WERI-Rb-1 (cell line): ENCODE results near the gene HNMT.

Source experiments
- DNase-seq: peaks from one replicate; pipeline ENCODE4 v3.0.0-alpha.2; 2020
- H3K27ac ChIP-seq: fragments of 250-450 bp; sonication (Bioruptor Pico); 2 replicates; pipeline ENCODE4 v1.5.1; 2020; ENCODE audit warnings: mild to moderate bottlenecking, moderate library complexity
- H3K27me3 ChIP-seq: fragments of 250-450 bp; sonication (Bioruptor Pico); 2 replicates; pipeline ENCODE4 v1.5.1; 2021; ENCODE audit warnings: mild to moderate bottlenecking, low read depth, moderate library complexity; ENCODE audit not compliant: insufficient read depth, severe bottlenecking
- H3K36me3 ChIP-seq: fragments of 250-450 bp; sonication (Bioruptor Pico); 2 replicates; pipeline ENCODE4 v1.5.1; 2020; ENCODE audit warnings: mild to moderate bottlenecking, moderate library complexity
- H3K4me3 ChIP-seq: 2 replicates; pipeline ENCODE4 v1.5.1; 2011; ENCODE audit warnings: low read depth, mild to moderate bottlenecking, control low read depth, low read length
- H3K9me3 ChIP-seq: fragments of 250-450 bp; sonication (Bioruptor Pico); 2 replicates; pipeline ENCODE4 v1.5.1; 2021; ENCODE audit warnings: mild to moderate bottlenecking, moderate library complexity; ENCODE audit not compliant: severe bottlenecking
- TF ChIP-seq, protein P1 (sequence below): IDR thresholded peaks from 2 replicates; pipeline ENCODE4 v1.5.1; 2011; ENCODE audit warnings: low read depth, mild to moderate bottlenecking, control low read depth, inconsistent platforms, low read length

The HNMT gene

DNA sequence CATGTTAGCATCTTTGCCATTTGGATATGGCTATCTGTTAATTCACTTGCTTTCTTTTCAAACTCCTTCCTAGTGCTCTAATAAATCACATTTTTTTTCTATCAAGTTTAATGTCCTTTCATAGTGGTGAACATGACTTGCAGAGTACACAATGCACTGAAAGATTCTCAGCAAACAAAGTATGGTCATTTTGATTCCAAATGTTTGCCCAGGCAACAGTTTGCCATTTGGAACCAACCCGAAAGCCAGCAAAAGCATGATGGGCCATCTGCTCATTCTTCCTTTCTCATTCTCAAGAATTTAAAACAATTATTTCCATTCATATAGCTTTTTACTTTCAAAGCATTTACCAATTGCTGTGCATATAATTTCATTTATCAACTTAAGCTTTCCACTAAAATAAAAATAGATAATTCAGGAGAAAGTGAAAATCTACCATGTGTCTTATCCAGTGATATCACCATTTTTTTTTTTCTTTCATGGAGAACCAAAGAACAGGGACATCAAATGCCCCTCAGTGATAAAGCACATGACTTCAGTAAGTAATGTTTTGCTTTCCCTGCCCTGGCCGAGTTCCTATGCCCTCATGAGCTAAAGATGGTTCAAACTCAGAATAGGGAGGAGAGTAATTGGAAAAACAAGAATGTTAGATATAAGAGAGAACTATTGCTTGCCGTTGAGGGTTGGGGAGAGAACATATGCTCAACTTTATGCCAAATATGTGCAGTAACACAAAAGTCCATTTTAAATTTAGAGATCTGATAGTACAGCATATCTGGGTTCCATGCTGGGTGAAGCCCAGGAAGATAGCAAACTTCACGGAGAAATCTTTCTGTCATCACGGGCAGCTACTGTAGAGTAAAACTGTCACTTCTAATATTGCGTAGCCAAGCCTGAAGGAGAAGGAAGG is 62.1 kb downstream of the HNMT start:
- no peaks in the 10 kb centered on the region for H3K36me3 ChIP-seq
- no peak for DNase-seq
- H3K27ac ChIP-seq: no peak overlapping the region
- TF ChIP-seq, protein P1, sequence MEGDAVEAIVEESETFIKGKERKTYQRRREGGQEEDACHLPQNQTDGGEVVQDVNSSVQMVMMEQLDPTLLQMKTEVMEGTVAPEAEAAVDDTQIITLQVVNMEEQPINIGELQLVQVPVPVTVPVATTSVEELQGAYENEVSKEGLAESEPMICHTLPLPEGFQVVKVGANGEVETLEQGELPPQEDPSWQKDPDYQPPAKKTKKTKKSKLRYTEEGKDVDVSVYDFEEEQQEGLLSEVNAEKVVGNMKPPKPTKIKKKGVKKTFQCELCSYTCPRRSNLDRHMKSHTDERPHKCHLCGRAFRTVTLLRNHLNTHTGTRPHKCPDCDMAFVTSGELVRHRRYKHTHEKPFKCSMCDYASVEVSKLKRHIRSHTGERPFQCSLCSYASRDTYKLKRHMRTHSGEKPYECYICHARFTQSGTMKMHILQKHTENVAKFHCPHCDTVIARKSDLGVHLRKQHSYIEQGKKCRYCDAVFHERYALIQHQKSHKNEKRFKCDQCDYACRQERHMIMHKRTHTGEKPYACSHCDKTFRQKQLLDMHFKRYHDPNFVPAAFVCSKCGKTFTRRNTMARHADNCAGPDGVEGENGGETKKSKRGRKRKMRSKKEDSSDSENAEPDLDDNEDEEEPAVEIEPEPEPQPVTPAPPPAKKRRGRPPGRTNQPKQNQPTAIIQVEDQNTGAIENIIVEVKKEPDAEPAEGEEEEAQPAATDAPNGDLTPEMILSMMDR: no peak
- no peak overlapping the region for H3K4me3 ChIP-seq
- H3K9me3 ChIP-seq: no peaks in the 10 kb centered on the region
- H3K27me3 ChIP-seq: no peaks in the 10 kb centered on the region

DNA sequence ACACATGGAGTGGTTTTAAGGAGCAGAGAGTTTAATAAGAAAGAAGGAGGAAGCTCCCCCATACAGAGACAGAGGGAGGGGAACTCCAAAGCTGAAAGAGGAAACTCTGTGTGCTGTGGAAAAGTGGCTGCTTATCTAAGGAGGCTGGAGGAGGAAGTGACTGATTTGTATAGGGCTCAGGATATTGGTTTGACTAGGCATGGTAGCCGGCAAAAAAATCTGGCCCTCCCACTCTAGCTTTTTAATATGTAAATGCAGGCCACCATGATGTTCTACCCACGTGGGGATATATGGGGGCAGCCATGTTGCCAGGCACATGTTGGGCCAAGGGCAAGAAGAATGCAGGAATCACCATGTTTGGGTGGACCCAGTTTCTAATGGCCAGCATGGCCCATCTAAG is 64.3 kb downstream of the HNMT start:
- Histone ChIP-seq H3K9me3 (no peaks in the 10 kb centered on the region), H3K27ac (no peak overlapping the region), H3K27me3 (no peaks in the 10 kb centered on the region), H3K4me3 (no peak overlapping the region), H3K36me3 (no peaks in the 10 kb centered on the region)
- DNase-seq: no peak
- TF ChIP-seq, protein P1: no peak

DNA sequence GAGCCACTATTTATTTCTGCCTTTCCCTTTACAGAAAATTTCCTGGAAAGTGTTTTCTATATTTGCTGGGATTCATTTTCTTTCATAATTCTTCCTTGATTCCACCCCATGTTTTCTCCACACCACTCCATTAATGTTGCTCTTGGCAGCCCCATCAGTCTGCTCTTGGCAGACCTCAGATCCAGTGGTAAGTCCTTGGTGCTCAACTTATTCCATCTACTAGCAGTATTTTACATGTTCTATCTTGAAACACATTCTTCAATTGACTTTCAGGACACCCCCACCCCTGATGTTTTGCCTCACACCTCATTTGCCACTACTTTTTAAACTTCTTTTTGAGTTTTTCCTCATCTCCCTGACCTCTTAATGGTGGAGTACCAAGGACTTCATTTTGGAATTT is 65.0 kb downstream of the HNMT start:
- Histone ChIP-seq H3K27ac (no peak overlapping the region), H3K36me3 (no peaks in the 10 kb centered on the region), H3K27me3 (no peaks in the 10 kb centered on the region), H3K4me3 (no peak overlapping the region), H3K9me3 (no peaks in the 10 kb centered on the region)
- no peak for DNase-seq
- TF ChIP-seq, protein P1: no peak

DNA sequence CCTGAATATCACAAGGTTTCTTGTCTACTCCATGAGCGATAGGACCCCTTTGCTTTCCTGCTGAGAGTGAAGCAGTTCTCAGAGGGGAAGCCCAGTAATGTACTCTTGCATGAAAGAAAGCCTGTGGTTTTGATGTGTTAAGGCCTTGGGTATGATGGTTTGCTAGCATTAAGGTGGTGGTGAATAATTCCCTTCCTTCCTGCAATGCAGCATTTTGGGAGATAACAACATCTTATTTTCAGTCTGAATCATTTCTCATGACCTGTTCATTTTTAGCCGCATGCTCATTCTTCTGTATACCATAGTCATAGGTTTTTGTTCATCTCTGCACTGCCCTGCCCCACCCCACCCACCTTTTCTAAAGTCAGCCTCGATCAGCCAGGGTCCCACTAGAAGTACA is 66.2 kb downstream of the HNMT start:
- TF ChIP-seq, protein P1: no peak

DNA sequence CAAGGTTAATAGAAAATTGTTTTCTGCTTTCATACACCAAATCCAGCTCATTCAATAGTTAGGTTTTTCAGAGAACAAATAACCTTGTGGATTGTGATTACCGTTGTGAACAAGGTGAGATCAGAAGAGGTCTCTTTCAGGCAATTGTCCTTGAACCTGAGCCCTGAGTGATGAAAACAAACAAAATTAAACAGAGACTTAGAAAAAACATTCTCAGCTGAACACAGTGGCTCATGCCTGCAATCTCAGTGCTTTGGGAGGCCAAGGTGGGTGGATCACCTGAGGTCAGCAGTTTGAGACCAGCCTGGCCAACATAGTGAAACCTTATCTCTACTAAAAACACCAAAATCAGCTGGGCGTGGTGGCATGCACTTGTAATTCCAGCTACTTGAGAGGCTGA is 68.1 kb downstream of the HNMT start:
- TF ChIP-seq, protein P1: no peak
- no peaks in the 10 kb centered on the region for H3K9me3 ChIP-seq
- H3K4me3 ChIP-seq: no peak overlapping the region
- no peak overlapping the region for H3K27ac ChIP-seq
- H3K27me3 ChIP-seq: no peaks in the 10 kb centered on the region
- no peaks in the 10 kb centered on the region for H3K36me3 ChIP-seq
- DNase-seq: no peak

More for the DNA sequence above, 66.2 kb downstream of the HNMT start:
- no peaks in the 10 kb centered on the region for H3K27me3 ChIP-seq
- H3K4me3 ChIP-seq: no peak overlapping the region
- H3K27ac ChIP-seq: no peak overlapping the region
- no peaks in the 10 kb centered on the region for H3K9me3 ChIP-seq
- DNase-seq: no peak
- H3K36me3 ChIP-seq: no peaks in the 10 kb centered on the region

DNA sequence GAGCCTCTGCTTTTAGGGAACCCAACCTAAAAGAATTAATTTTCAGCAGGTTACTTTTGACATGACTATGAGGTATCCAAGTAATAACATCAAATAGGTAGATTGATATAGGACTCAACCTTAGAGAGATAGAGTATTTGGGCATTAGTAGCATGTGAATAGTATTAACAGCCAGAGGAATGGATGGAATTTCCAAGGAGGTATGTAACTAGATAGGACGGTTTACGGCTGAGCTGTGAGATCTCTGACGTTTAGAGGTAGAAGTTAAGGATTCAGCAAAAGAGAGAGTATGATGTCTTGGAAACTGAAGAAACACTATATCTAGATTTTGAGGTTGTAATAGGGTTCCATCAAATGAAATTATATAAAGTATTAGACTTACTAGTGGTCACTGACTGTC is 70.3 kb downstream of the HNMT start:
- no peaks in the 10 kb centered on the region for H3K27me3 ChIP-seq
- H3K27ac ChIP-seq: no peak overlapping the region
- TF ChIP-seq, protein P1: no peak
- no peak for DNase-seq
- H3K9me3 ChIP-seq: no peaks in the 10 kb centered on the region
- H3K36me3 ChIP-seq: no peaks in the 10 kb centered on the region
- H3K4me3 ChIP-seq: no peak overlapping the region
